Sigmoid colon (tissue), 3 donors: Measurements from ENCODE around the gene TSPO2.

Experiments used
- POLR2A ChIP-seq, 2 donors: fragments of 450-650 bp; IDR thresholded peaks; one replicate each; pipeline ENCODE4 v1.6.1; 2016; ENCODE audit warnings: antibody characterized with exemption in 2 of 2, mild to moderate bottlenecking in 2 of 2, moderate library complexity in 2 of 2
- TF ChIP-seq, protein P1 (sequence below), 4 experiments: fragments of 450-650 bp in 3 of 4; fragments of 200-600 bp in 1 of 4; IDR thresholded peaks; one replicate each; pipeline ENCODE4 v1.5.1; 2016 to 2019; ENCODE audit warnings: antibody characterized with exemption in 4 of 4, mild to moderate bottlenecking in 3 of 4, moderate library complexity in 2 of 4

DNA sequence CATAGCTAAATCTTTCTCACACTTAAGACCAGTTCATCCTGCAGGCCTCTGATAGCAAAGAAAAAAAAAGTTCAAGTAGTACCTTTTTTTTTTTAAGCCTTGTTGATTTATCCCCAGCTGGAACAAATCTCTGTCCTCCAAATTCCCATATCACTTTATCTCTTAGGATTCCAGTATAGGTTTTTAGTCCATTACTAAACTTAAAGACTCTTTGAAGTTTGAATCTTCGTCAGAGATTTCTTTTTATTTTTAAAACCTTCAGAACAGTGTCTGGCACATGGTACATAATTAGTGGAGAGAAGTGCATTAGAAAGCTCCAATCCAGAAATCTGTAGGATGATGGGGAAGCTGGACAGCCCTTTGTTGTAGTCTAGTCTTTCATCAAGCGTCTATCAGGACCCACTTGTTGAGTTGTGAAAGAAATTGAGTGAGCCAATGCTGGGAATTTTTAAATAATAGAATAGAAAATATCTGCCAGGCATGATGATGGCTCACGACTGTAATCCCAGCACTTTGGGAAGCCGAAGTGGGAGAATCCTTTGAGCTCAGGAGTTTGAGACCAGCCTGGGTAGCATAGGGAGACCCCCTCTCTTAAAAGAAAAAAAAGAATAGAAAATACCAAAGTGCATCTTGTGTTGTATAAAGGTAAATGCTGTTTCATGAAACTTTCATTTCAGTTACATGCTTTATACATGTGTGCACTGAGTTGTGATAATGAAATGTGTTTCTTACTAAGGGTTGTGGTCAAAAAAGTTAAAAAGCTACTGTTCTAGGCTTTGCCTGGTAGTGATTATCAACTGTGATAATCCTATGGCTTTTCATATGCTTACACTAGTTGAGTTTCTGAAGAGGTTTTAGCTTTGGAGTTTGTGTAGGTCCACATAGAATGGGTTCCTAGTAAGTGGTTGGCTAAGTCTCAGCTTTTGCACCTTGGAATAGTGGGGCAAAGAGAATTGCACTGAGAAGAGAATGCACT, 33.7 kb downstream of the TSPO2 start:
- TF ChIP-seq, protein P1, sequence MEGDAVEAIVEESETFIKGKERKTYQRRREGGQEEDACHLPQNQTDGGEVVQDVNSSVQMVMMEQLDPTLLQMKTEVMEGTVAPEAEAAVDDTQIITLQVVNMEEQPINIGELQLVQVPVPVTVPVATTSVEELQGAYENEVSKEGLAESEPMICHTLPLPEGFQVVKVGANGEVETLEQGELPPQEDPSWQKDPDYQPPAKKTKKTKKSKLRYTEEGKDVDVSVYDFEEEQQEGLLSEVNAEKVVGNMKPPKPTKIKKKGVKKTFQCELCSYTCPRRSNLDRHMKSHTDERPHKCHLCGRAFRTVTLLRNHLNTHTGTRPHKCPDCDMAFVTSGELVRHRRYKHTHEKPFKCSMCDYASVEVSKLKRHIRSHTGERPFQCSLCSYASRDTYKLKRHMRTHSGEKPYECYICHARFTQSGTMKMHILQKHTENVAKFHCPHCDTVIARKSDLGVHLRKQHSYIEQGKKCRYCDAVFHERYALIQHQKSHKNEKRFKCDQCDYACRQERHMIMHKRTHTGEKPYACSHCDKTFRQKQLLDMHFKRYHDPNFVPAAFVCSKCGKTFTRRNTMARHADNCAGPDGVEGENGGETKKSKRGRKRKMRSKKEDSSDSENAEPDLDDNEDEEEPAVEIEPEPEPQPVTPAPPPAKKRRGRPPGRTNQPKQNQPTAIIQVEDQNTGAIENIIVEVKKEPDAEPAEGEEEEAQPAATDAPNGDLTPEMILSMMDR (IDR thresholded peaks at IDR 0.05), result no peak
- no peak for TF ChIP-seq POLR2A (IDR thresholded peaks at IDR 0.05)
